Left renal cortex interstitium (tissue), 4 donors: ENCODE data around the gene CHST15. TPM values are rescaled to one million over a fixed set of nuclear protein-coding genes. Genes with fewer than 3 reads are reported as not detected.

Source experiments
- DNase-seq, 4 donors: peaks; one replicate each; pipeline ENCODE4 v3.0.0-alpha.2; 2013; ENCODE audit warnings: low read depth in 4 of 4, low spot score in 2 of 4, missing footprints in 1 of 4
- polyA plus RNA-seq, 4 donors: library from polyadenylated mRNA; unstranded; fragments of 120-200 nt; gene quantifications; one replicate each; pipeline ENCODE4 v1.2.1, GENCODE V29; 2013; ENCODE audit not compliant: insufficient read length in 4 of 4

CHST15 gene
- polyA plus RNA-seq, 4 donors: 16.3 to 20.9 (median 20.2) TPM

DNA sequence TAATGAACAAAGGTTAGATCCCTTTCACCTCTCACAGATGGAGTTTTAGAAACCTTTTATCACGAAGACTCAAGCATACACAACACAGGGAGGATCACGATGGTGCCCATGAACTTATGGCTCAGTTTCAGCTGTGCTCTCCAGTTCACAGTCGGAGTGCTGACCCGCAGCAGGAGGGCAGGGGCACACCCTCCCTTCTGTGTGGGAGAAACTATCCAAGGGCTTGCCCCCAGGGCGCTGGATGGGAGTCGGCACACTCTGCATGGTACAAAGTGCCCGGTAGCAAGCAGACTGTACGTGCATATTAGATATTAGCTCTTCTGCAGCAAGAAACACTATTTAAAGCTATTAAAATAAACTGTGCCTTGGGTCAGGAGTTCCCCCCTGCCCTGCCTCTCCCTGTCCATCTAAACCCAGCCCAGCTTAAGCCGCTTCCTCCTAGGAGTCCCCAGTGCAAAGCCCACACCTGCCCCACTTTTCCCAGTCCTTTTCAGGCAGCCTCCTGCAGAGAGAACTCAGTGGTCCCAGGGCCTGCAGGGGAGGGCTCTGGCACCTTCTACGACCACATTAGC lies 76.5 kb downstream of the CHST15 start:
- DNase-seq: no peak

DNA sequence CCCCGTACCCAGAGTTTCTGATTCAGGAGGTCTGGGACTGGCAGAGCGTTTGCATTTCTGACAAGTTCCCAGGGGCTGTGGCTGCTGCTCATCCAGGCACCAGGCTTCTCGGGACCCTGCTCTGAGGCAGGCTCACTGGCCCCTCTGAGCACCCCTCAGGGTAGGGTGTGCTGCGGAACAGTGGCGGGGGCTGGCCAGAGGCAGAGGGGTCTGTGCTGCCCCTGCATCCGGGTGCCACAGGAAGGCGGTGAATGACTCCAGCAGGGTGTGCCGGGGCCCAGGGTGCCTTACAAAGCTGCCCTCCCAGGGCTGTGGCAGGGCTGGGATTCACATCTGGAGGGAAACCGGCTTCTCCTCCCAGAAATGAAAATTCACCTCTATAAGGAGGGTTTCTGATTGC lies 77.4 kb downstream of the CHST15 start:
- DNase-seq: no peak

DNA sequence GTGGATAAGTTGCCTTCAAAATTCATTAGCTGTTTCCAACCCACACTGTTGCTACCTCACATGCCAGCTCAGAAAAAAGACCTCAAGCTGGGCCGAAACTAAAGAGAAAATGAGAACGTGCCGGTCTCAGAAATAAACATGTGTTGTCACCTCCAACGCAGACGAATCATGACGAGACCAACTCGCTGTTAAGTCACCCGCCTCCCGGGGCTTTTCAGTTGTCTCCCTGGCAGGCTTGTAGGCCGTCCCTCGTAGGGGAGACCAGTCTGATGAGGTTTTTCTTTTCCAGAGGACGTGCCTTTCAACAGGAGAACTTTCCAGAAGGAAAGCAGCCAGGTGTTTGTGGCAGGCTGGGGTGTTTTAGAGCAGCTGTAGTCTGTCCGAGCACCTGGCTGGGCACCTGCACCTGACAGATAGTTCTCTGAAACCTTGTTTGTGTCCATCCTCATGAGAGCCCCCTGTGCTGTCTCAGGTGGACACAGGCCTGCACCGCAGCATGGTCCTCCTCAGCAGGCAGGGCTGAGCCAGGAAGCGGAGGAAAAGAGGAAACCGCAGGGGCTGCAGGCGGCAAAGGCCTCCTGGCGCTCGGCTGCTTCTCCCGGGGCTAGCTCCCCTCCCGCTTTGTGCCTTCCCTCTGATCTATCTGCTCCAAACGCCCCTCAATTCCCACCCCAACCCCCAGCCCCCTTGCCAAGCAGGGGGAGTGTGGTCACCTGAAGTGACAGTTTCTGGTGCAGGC lies 78.8 kb downstream of the CHST15 start:
- no peak for DNase-seq

GRCh38 chr10:124013916-124014315 lies 79.5 kb downstream of the CHST15 start:
- DNase-seq: no peak

GRCh38 chr10:124012991-124013390 lies 80.4 kb downstream of the CHST15 start:
- no peak for DNase-seq

DNA sequence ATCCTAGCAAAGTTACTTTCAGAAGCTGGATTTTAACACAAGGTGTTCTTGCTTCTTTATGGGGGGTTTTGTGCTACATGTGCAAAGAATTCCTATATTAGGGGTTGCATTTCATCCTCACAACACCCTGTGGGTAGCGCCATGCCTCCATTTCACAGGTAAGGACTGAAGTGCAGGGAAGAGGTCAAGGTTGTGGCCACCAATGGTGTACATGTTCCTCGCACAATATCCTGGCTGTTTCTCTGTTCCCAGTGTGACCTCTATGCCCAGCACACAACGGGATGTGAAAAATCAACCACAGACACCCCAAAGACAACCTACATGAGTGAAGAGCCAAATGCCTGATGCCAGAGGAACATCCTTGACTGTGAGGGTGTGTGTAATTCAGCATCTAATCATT lies 80.8 kb downstream of the CHST15 start:
- no peak for DNase-seq

GRCh38 chr10:124012066-124012465 lies 81.3 kb downstream of the CHST15 start:
- no peak for DNase-seq

DNA sequence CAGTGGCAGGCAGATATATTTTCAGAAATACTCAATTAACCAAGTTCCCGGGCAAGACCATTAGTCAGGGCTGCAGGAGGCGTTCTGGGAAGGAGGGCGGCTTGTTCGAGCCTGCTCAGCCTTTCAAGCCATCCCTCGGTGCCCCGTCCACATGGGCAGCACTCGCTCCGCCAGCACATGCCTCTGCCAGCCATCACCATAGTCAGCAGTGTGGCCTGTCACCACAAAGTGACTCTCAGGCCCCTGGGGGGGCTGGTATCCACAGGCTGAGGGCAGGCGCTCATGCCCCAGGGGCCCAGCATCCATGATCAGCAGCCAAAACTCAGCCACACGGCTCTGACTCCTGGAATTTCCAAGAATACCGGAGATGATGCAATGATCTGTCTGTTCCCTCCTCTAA lies 81.9 kb downstream of the CHST15 start:
- DNase-seq: no peak

DNA sequence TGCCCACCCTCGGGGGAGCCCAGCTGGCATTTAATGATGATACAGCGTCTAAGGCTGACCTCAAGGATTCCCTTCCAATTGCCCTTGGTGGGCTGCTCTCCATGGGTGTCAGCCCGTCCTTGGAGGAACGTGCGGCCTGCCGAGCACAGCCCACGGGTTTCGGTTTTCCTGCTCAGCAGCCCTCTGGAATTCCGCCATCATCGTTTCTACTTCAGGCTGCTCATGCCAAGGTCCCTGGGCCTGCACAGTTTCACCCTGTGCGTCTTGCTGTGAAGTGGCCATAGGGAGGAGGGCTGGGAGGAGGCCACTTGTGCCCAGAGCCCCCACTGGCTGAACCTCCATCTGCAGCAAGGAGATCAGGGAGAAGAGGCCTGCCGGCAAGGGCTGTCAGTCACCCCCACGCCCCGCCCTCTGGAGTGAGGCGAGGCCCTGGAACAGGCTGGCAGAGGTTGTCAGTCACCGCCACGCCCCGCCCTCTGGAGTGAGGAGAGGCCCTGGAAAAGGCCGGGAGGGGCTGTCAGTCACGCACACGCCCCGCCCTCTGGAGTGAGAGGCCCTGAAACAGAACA lies 82.8 kb downstream of the CHST15 start:
- DNase-seq: no peak

GRCh38 chr10:124010024-124010423 lies 83.4 kb downstream of the CHST15 start:
- DNase-seq: no peak

- no peak for DNase-seq
These were observed 84.0 kb downstream of the CHST15 start for GRCh38 chr10:124009231-124010015.

DNA sequence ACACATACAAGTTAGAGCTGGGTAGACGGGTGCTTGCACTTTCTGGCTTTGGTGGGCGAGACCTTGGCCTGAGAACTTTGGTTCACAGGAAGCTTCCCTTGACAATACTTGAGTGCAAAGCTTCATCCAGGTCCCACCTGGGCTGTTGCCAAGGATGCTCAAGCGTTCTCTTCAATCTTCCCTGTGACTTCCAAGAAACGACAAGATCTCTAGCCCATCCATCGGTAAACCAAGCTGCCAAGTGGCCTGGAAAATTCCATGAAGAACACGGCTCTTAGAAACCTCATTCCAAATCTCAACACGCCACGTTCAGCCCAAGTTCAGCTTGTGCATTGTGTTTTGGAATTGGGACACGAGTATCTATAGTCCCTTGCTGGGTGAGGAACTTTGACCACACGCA lies 84.7 kb downstream of the CHST15 start:
- no peak for DNase-seq

DNA sequence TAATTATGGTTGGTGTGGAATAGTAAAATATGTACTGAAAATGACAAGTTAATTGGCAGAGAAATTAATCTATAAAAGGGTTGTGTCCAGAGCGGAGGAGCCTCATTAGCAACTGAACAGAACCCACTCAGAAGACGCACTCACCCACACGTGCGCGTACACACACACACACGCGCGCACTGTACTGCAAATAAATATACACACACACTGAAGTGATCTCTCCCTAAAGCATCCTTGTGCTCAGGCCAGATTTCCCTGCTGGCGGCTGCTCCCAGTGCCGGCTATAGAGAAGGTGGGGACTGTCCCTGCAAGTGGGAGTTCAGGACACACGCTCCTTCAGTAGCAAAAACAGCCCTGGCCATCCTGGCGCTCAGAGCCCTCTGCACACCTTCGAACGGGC lies 85.2 kb downstream of the CHST15 start:
- no peak for DNase-seq

DNA sequence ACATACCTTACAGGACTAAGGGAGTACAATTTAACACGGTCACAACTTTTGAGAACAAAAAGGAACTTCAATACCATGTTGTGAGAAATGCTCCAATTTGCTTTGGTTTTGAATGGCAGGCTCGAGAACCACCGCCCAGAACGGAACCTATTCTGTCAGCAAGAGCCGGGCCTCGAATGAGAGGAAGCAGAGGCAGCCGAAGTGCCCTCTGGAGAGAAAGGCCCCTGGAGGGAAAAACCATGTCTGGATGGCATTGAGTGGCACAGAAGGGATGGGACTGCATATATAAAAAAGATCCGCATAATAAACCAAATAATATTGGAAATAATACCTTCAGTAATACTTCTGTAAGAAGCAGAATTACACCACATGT lies 85.6 kb downstream of the CHST15 start:
- DNase-seq: no peak

GRCh38 chr10:124007102-124007772 lies 86.2 kb downstream of the CHST15 start:
- DNase-seq: no peak

- DNase-seq: no peak
These were observed 86.9 kb downstream of the CHST15 start for GRCh38 chr10:124006526-124006925.

- no peak for DNase-seq
These were observed 87.4 kb downstream of the CHST15 start for GRCh38 chr10:124005991-124006392.

- DNase-seq: no peak
These were observed 88.3 kb downstream of the CHST15 start for GRCh38 chr10:124005091-124005490.

- no peak for DNase-seq
These were observed 88.8 kb downstream of the CHST15 start for GRCh38 chr10:124004663-124005004.

- DNase-seq: no peak
These were observed 89.3 kb downstream of the CHST15 start for GRCh38 chr10:124003871-124004662.
